SK-N-SH treated with all-trans-retinoic acid at 6 μM for 48 hours (cell line): ENCODE results near the gene CXorf65.

ENCODE experiments used
- ATAC-seq: fragments of 200-7000 bp; cut with Tn5 transposase; 3 replicates; pipeline ENCODE4 v1.9.1; 2020; ENCODE audit warnings: mild to moderate bottlenecking, moderate library complexity
- ARNTL ChIP-seq: fragments of 450-650 bp; formaldehyde crosslinking; IDR thresholded peaks from 2 replicates; pipeline ENCODE4 v1.5.0; 2020; ENCODE audit warnings: low read depth, mild to moderate bottlenecking, moderate library complexity, borderline replicate concordance
- BACH2 ChIP-seq: fragments of 250-450 bp; sonication (Bioruptor Pico); IDR thresholded peaks from 2 replicates; pipeline ENCODE4 v1.9.0; 2021; ENCODE audit warnings: mild to moderate bottlenecking, borderline replicate concordance
- ESRRG ChIP-seq: fragments of 250-450 bp; sonication (Bioruptor Pico); IDR thresholded peaks from 2 replicates; pipeline ENCODE4 v1.6.1; 2021; ENCODE audit warnings: mild to moderate bottlenecking
- OSR1 ChIP-seq: fragments of 250-450 bp; sonication (Bioruptor Pico); IDR thresholded peaks from 2 replicates; pipeline ENCODE4 v1.8.0; 2022; ENCODE audit warnings: moderate library complexity, mild to moderate bottlenecking, inconsistent platforms
- PPARA ChIP-seq: fragments of 250-450 bp; sonication (Bioruptor Pico); IDR thresholded peaks from 2 replicates; pipeline ENCODE4 v1.5.0; 2020; ENCODE audit warnings: mild to moderate bottlenecking, borderline replicate concordance
- SNAI2 ChIP-seq: fragments of 250-450 bp; sonication (Bioruptor Pico); IDR thresholded peaks from 2 replicates; pipeline ENCODE4 v1.5.0; 2020; ENCODE audit warnings: mild to moderate bottlenecking, moderate library complexity
- TCF4 ChIP-seq: fragments of 250-450 bp; sonication (Bioruptor Pico); IDR thresholded peaks from 2 replicates; pipeline ENCODE4 v1.8.0; 2021; ENCODE audit warnings: mild to moderate bottlenecking, moderate library complexity, borderline replicate concordance
- ZFP30 ChIP-seq: fragments of 450-650 bp; formaldehyde crosslinking; IDR thresholded peaks from 2 replicates; pipeline ENCODE4 v1.5.0; 2022; ENCODE audit warnings: mild to moderate bottlenecking, moderate library complexity
- ZNF70 ChIP-seq: fragments of 450-650 bp; formaldehyde crosslinking; IDR thresholded peaks from 2 replicates; pipeline ENCODE4 v1.5.0; 2020; ENCODE audit warnings: mild to moderate bottlenecking, moderate library complexity
- ZNF8 ChIP-seq: fragments of 450-650 bp; formaldehyde crosslinking; IDR thresholded peaks from 2 replicates; pipeline ENCODE4 v1.5.0; 2020; ENCODE audit warnings: mild to moderate bottlenecking, moderate library complexity
- TF ChIP-seq, protein P1 (sequence below): fragments of 250-450 bp; sonication (Bioruptor Pico); IDR thresholded peaks from 2 replicates; pipeline ENCODE4 v1.5.1; 2021; ENCODE audit warnings: mild to moderate bottlenecking, moderate library complexity
- TF ChIP-seq, protein P2 (sequence below): fragments of 250-450 bp; sonication (Bioruptor Pico); IDR thresholded peaks from 2 replicates; pipeline ENCODE4 v1.8.0; 2020; ENCODE audit warnings: mild to moderate bottlenecking, moderate library complexity, borderline replicate concordance
- TF ChIP-seq, protein P3 (sequence below): fragments of 250-450 bp; sonication (Bioruptor Pico); IDR thresholded peaks from 2 replicates; pipeline ENCODE4 v1.5.0; 2020; ENCODE audit warnings: mild to moderate bottlenecking, moderate library complexity
- TF ChIP-seq, protein P4 (sequence below): fragments of 250-450 bp; sonication (Bioruptor Pico); IDR thresholded peaks from 2 replicates; pipeline ENCODE4 v1.8.0; 2021; ENCODE audit warnings: low read depth, mild to moderate bottlenecking, moderate library complexity, borderline replicate concordance
- TF ChIP-seq, protein P5 (sequence below): fragments of 250-450 bp; sonication (Bioruptor Pico); IDR thresholded peaks from 2 replicates; pipeline ENCODE4 v1.5.1; 2020; ENCODE audit warnings: low read depth, mild to moderate bottlenecking, moderate library complexity

The CXorf65 gene

DNA sequence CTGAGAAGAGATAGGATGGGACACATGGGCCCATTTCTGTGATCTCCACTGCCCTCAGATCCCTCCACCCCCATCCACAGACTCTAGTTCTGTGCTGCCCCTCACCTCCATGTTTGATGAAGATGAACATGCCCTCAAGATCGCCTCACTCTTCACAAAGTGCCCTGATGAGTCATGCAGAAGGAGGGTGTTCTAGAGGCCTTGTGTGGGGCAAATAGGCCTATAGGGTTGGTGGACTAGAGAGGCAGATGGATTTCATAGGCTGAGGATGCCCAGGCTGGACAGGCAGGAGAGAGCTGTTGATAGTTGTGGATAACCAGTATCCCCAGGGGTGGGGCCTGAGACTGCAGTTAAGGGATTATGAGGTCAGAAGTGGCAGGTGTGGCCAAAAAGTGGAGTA lies at the start of gene CXorf65:
TSS of gene CXorf65 (minus strand) at position 314 of the 400 bp plus-strand sequence. CDS start at position 130, 184 bp downstream.
- no peak for ATAC-seq
- TF ChIP-seq BACH2, result no peak
- TF ChIP-seq ZNF70 (CRISPR knock-in tag), result no peak
- no peak for TF ChIP-seq PPARA (CRISPR knock-in tag)

DNA sequence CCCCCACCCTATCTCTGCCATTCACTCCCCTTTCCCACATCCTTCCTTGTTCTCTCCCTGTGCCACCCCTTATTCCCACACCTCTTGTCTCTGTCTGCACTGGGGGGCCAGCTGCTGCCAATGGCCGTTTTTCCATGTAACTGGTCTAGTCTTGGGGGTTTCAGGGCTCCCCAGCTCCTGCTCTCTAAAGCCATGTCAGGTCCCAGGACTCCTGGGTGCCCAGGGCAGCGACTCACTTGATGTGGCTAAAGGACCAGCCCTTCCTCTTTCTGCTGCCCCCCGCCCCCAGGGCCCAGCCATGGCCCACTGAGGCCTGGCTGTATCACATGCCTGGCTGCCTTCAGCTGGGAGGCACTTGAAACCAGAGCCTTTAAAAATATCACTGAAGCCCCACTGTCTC lies 48.1 kb upstream of the CXorf65 start:
- ATAC-seq, result no peak
- TF ChIP-seq, protein P1, sequence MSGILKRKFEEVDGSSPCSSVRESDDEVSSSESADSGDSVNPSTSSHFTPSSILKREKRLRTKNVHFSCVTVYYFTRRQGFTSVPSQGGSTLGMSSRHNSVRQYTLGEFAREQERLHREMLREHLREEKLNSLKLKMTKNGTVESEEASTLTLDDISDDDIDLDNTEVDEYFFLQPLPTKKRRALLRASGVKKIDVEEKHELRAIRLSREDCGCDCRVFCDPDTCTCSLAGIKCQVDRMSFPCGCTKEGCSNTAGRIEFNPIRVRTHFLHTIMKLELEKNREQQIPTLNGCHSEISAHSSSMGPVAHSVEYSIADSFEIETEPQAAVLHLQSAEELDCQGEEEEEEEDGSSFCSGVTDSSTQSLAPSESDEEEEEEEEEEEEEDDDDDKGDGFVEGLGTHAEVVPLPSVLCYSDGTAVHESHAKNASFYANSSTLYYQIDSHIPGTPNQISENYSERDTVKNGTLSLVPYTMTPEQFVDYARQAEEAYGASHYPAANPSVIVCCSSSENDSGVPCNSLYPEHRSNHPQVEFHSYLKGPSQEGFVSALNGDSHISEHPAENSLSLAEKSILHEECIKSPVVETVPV (CRISPR knock-in tag), result no peak
- TF ChIP-seq, protein P2, sequence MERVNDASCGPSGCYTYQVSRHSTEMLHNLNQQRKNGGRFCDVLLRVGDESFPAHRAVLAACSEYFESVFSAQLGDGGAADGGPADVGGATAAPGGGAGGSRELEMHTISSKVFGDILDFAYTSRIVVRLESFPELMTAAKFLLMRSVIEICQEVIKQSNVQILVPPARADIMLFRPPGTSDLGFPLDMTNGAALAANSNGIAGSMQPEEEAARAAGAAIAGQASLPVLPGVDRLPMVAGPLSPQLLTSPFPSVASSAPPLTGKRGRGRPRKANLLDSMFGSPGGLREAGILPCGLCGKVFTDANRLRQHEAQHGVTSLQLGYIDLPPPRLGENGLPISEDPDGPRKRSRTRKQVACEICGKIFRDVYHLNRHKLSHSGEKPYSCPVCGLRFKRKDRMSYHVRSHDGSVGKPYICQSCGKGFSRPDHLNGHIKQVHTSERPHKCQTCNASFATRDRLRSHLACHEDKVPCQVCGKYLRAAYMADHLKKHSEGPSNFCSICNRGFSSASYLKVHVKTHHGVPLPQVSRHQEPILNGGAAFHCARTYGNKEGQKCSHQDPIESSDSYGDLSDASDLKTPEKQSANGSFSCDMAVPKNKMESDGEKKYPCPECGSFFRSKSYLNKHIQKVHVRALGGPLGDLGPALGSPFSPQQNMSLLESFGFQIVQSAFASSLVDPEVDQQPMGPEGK, result no peak
- no peak for TF ChIP-seq SNAI2
- TF ChIP-seq, protein P3, sequence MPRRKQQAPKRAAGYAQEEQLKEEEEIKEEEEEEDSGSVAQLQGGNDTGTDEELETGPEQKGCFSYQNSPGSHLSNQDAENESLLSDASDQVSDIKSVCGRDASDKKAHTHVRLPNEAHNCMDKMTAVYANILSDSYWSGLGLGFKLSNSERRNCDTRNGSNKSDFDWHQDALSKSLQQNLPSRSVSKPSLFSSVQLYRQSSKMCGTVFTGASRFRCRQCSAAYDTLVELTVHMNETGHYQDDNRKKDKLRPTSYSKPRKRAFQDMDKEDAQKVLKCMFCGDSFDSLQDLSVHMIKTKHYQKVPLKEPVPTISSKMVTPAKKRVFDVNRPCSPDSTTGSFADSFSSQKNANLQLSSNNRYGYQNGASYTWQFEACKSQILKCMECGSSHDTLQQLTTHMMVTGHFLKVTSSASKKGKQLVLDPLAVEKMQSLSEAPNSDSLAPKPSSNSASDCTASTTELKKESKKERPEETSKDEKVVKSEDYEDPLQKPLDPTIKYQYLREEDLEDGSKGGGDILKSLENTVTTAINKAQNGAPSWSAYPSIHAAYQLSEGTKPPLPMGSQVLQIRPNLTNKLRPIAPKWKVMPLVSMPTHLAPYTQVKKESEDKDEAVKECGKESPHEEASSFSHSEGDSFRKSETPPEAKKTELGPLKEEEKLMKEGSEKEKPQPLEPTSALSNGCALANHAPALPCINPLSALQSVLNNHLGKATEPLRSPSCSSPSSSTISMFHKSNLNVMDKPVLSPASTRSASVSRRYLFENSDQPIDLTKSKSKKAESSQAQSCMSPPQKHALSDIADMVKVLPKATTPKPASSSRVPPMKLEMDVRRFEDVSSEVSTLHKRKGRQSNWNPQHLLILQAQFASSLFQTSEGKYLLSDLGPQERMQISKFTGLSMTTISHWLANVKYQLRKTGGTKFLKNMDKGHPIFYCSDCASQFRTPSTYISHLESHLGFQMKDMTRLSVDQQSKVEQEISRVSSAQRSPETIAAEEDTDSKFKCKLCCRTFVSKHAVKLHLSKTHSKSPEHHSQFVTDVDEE (CRISPR knock-in tag), result no peak

DNA sequence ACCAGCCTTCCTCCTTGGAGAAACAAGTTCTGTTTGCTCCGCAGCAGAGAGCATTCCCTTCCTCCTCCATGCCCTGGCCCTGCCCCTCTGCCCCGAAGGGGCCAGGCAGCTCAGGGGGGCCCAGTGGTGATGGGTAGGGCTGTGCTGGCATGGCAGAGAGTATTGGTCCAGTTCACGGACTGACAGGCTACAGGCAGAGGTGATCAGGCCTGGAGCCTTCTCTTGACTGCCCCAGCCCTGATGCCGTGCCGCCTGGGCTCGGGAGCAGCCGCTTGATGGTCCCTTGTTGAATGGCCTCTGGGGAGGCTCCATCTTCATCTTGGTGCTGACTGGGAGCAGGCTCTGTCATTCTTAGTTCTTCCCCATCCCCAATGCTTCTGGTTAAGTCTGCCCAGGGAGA lies 47.7 kb upstream of the CXorf65 start:
- TF ChIP-seq OSR1 (no peak), ESRRG (CRISPR knock-in tag) (no peak), SNAI2 (no peak), ZFP30 (CRISPR knock-in tag) (no peak), ARNTL (CRISPR knock-in tag) (no peak), ZNF70 (CRISPR knock-in tag) (no peak), BACH2 (no peak), TCF4 (CRISPR knock-in tag) (no peak), ZNF8 (CRISPR knock-in tag) (no peak)
- TF ChIP-seq, protein P4, sequence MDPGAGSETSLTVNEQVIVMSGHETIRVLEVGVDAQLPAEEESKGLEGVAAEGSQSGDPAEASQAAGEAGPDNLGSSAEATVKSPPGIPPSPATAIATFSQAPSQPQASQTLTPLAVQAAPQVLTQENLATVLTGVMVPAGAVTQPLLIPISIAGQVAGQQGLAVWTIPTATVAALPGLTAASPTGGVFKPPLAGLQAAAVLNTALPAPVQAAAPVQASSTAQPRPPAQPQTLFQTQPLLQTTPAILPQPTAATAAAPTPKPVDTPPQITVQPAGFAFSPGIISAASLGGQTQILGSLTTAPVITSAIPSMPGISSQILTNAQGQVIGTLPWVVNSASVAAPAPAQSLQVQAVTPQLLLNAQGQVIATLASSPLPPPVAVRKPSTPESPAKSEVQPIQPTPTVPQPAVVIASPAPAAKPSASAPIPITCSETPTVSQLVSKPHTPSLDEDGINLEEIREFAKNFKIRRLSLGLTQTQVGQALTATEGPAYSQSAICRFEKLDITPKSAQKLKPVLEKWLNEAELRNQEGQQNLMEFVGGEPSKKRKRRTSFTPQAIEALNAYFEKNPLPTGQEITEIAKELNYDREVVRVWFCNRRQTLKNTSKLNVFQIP (CRISPR knock-in tag), result no peak
- TF ChIP-seq, protein P1 (CRISPR knock-in tag), result no peak
- TF ChIP-seq, protein P2, result no peak
- TF ChIP-seq, protein P3 (CRISPR knock-in tag), result no peak
- TF ChIP-seq, protein P5, sequence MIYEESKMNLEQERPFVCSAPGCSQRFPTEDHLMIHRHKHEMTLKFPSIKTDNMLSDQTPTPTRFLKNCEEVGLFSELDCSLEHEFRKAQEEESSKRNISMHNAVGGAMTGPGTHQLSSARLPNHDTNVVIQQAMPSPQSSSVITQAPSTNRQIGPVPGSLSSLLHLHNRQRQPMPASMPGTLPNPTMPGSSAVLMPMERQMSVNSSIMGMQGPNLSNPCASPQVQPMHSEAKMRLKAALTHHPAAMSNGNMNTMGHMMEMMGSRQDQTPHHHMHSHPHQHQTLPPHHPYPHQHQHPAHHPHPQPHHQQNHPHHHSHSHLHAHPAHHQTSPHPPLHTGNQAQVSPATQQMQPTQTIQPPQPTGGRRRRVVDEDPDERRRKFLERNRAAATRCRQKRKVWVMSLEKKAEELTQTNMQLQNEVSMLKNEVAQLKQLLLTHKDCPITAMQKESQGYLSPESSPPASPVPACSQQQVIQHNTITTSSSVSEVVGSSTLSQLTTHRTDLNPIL (CRISPR knock-in tag), result no peak
- ATAC-seq, result no peak
